ENCODE results near the gene PALD1. TPM values are rescaled to one million over a fixed set of nuclear protein-coding genes. Genes with fewer than 3 reads are reported as not detected.

Gene PALD1
- total and polyA plus RNA-seq, 2 experiments from 2014 or later = 11.9 to 58.2 TPM

DNA sequence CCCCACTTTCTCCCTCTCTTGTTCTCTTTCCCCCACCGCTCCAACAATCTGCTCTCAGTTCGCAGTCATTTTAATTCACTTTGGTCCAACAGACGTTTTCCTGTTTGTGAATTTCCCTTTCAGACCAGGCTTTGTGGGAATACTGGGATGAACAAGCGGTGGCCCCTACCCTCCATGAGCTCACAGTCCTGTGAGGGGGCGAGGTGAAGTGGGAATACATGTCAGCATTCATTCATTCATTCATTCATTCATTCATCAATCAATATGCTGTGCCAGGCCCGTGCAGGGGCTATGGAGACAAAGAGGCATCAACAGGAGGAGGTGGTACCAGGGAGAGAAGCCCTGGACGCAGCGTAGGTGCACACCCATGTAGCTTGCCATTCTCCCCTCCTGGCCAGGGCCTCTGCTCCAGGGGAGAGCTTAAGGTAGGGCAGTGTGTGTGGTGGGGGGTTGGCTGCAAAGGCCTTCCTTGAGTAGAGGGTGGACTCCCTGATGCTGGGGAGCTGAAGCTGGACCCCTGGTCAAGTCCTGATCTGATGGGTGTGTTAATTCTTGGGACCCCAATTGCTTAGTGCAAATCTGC, 107.9 kb downstream of the PALD1 start (continued):
- TF ChIP-seq, protein P1, sequence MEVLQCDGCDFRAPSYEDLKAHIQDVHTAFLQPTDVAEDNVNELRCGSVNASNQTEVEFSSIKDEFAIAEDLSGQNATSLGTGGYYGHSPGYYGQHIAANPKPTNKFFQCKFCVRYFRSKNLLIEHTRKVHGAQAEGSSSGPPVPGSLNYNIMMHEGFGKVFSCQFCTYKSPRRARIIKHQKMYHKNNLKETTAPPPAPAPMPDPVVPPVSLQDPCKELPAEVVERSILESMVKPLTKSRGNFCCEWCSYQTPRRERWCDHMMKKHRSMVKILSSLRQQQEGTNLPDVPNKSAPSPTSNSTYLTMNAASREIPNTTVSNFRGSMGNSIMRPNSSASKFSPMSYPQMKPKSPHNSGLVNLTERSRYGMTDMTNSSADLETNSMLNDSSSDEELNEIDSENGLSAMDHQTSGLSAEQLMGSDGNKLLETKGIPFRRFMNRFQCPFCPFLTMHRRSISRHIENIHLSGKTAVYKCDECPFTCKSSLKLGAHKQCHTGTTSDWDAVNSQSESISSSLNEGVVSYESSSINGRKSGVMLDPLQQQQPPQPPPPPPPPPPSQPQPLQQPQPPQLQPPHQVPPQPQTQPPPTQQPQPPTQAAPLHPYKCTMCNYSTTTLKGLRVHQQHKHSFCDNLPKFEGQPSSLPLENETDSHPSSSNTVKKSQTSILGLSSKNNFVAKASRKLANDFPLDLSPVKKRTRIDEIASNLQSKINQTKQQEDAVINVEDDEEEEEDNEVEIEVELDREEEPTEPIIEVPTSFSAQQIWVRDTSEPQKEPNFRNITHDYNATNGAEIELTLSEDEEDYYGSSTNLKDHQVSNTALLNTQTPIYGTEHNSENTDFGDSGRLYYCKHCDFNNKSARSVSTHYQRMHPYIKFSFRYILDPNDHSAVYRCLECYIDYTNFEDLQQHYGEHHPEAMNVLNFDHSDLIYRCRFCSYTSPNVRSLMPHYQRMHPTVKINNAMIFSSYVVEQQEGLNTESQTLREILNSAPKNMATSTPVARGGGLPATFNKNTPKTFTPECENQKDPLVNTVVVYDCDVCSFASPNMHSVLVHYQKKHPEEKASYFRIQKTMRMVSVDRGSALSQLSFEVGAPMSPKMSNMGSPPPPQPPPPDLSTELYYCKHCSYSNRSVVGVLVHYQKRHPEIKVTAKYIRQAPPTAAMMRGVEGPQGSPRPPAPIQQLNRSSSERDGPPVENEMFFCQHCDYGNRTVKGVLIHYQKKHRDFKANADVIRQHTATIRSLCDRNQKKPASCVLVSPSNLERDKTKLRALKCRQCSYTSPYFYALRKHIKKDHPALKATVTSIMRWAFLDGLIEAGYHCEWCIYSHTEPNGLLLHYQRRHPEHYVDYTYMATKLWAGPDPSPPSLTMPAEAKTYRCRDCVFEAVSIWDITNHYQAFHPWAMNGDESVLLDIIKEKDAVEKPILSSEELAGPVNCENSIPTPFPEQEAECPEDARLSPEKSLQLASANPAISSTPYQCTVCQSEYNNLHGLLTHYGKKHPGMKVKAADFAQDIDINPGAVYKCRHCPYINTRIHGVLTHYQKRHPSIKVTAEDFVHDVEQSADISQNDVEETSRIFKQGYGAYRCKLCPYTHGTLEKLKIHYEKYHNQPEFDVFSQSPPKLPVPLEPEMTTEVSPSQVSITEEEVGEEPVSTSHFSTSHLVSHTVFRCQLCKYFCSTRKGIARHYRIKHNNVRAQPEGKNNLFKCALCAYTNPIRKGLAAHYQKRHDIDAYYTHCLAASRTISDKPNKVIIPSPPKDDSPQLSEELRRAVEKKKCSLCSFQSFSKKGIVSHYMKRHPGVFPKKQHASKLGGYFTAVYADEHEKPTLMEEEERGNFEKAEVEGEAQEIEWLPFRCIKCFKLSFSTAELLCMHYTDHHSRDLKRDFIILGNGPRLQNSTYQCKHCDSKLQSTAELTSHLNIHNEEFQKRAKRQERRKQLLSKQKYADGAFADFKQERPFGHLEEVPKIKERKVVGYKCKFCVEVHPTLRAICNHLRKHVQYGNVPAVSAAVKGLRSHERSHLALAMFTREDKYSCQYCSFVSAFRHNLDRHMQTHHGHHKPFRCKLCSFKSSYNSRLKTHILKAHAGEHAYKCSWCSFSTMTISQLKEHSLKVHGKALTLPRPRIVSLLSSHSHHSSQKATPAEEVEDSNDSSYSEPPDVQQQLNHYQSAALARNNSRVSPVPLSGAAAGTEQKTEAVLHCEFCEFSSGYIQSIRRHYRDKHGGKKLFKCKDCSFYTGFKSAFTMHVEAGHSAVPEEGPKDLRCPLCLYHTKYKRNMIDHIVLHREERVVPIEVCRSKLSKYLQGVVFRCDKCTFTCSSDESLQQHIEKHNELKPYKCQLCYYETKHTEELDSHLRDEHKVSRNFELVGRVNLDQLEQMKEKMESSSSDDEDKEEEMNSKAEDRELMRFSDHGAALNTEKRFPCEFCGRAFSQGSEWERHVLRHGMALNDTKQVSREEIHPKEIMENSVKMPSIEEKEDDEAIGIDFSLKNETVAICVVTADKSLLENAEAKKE (CRISPR knock-in tag; IDR thresholded peaks at IDR 0.05) = no peak
- TF ChIP-seq, protein P2, sequence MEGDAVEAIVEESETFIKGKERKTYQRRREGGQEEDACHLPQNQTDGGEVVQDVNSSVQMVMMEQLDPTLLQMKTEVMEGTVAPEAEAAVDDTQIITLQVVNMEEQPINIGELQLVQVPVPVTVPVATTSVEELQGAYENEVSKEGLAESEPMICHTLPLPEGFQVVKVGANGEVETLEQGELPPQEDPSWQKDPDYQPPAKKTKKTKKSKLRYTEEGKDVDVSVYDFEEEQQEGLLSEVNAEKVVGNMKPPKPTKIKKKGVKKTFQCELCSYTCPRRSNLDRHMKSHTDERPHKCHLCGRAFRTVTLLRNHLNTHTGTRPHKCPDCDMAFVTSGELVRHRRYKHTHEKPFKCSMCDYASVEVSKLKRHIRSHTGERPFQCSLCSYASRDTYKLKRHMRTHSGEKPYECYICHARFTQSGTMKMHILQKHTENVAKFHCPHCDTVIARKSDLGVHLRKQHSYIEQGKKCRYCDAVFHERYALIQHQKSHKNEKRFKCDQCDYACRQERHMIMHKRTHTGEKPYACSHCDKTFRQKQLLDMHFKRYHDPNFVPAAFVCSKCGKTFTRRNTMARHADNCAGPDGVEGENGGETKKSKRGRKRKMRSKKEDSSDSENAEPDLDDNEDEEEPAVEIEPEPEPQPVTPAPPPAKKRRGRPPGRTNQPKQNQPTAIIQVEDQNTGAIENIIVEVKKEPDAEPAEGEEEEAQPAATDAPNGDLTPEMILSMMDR (conservative IDR thresholded peaks at IDR 0.05; ENCODE audit: low read depth in 2 of 2) = no peak
- TF ChIP-seq ZNF114 (CRISPR knock-in tag; IDR thresholded peaks at IDR 0.05) = no peak

DNA sequence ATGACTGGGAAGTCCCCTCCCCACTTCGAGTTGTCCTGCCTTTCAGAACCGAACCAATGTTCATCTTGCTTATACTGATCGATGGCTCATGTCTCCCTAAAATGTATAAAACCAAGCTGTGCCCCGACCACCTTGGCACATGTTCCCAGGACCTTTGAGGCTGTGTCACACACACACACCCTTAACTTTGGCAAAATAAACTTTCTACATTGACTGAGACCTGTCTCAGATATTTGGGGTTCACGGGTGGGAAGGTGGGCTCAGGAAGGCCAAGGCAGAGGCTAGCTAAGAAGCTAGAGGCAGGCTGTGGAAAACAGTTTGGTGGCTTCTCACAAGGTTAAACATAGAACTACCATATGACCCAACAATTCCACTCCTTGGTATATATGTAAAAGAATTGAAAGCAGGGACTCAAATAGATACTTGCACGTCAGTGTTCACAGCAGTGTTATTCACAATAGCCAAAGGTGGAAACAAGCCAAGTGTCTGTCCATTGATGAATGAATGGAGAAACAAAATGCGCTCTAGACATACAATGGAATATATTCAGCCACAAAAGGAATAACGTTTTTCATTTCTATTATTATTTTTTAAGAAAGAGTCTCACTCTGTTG, 108.6 kb downstream of the PALD1 start:
- Mint-ChIP-seq H3K36me3 (ENCODE audit: low read depth) (no peaks in the 10 kb centered on the region), H3K4me1 (peaks cover 20% of the 10 kb centered on the region), H3K4me3 (no peak overlapping the region), H3K27me3 (ENCODE audit: insufficient read depth, low read depth, poor library complexity) (peaks cover 9% of the 10 kb centered on the region), H3K9me3 (no peaks in the 10 kb centered on the region), H3K27ac (no peak overlapping the region)
- DNase-seq (ENCODE audit: low spot score) (no peak), ATAC-seq (no peak)
- Histone ChIP-seq H3K27me3 (ENCODE audit: insufficient read depth) (no peaks in the 10 kb centered on the region), H3K79me2 (replicated peaks; ENCODE audit: insufficient read depth) (no peaks in the 10 kb centered on the region), H3K9me2 (ENCODE audit: insufficient read depth) (peaks cover 9% of the 10 kb centered on the region; the same call in 1 of the 2 replicates), H3K4me2 (no peak overlapping the region), H3K36me3 (ENCODE audit: insufficient read depth) (no peaks in the 10 kb centered on the region), H3K4me1 (ENCODE audit: insufficient read depth) (peaks cover 14% of the 10 kb centered on the region; the same call in 1 of the 2 replicates), H3K27ac (ENCODE audit: low read depth) (no peak overlapping the region), H4K20me1 (replicated peaks; ENCODE audit: insufficient read depth) (no peaks in the 10 kb centered on the region), H3K4me3 (no peak overlapping the region), H3F3A (replicated peaks; ENCODE audit: low read depth) (peaks cover 3% of the 10 kb centered on the region; the same call in 1 of the 2 replicates), H2AFZ (no peak overlapping the region)
- TF ChIP-seq, protein P1 (CRISPR knock-in tag; IDR thresholded peaks at IDR 0.05) = no peak
- TF ChIP-seq, protein P3, sequence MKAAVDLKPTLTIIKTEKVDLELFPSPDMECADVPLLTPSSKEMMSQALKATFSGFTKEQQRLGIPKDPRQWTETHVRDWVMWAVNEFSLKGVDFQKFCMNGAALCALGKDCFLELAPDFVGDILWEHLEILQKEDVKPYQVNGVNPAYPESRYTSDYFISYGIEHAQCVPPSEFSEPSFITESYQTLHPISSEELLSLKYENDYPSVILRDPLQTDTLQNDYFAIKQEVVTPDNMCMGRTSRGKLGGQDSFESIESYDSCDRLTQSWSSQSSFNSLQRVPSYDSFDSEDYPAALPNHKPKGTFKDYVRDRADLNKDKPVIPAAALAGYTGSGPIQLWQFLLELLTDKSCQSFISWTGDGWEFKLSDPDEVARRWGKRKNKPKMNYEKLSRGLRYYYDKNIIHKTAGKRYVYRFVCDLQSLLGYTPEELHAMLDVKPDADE (IDR thresholded peaks at IDR 0.05) = no peak
